ENCODE data around the gene FSCN2. TPM values are rescaled to one million over a fixed set of nuclear protein-coding genes. Genes with fewer than 3 reads are reported as not detected.

Gene FSCN2
- total RNA-seq, 1 donor from 2014 or later: 3.6 TPM

DNA sequence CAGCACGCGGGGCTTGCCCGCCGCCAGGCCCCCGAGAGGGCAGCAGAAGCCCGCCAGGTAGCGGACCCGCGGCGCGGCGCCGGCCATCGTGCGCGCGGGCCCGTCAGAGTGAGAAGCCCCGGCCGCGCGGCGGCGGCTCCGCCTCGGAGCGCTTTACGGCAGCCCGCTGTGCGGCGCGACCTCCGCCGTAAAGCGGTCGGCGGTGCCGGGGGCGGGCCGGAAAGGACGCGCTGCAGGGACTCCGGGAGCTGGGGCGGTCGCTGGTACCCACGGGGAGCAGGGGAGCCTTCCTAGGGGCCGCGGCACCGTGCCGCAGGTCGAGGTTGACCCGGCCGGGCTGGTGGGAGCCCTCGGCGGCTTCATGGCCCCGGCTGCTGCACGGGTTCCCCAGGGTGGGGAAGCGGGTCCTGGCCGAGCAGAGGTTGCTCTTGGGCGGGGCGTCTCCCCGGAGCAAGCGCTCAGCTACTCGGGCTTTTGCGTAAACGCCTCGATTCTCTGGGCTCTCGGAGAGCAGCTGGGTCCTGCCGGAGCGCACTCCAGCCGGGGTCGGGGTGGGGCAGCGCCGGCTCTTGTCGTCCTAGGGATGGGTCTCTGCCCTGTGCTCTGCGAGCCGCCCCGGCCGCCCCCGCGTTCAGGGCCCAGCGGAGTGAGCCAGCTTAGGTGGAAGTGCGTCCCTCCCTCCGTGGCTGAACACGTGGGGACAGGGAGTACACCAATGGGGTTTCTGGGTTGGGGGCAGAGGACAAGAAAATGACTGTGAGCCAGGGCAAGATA, 24.3 kb downstream of the FSCN2 start, which contains the start of gene FAAP100:
Gene FAAP100 (minus strand): TSS at position 110 of the 774 bp plus-strand sequence. CDS start 23 bp downstream, at position 87.
- Histone ChIP-seq H3K9me3 (no peaks in the 10 kb centered on the region), H3K36me3 (peaks cover 37% of the 10 kb centered on the region), H3K27ac (peak within 1 kb of the TSS; percentile 79), H3K4me3 (peak within 1 kb of the TSS; percentile 99), H3K4me1 (peaks cover 23% of the 10 kb centered on the region), H3K27me3 (no peaks in the 10 kb centered on the region)
- DNase-seq (peak; percentile 92), ATAC-seq (peak; percentile 91)
- TF ChIP-seq, protein P1, sequence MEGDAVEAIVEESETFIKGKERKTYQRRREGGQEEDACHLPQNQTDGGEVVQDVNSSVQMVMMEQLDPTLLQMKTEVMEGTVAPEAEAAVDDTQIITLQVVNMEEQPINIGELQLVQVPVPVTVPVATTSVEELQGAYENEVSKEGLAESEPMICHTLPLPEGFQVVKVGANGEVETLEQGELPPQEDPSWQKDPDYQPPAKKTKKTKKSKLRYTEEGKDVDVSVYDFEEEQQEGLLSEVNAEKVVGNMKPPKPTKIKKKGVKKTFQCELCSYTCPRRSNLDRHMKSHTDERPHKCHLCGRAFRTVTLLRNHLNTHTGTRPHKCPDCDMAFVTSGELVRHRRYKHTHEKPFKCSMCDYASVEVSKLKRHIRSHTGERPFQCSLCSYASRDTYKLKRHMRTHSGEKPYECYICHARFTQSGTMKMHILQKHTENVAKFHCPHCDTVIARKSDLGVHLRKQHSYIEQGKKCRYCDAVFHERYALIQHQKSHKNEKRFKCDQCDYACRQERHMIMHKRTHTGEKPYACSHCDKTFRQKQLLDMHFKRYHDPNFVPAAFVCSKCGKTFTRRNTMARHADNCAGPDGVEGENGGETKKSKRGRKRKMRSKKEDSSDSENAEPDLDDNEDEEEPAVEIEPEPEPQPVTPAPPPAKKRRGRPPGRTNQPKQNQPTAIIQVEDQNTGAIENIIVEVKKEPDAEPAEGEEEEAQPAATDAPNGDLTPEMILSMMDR (IDR thresholded peaks at IDR 0.05): no peak
- intact Hi-C loops (cut with DNase I): no loop called here

DNA sequence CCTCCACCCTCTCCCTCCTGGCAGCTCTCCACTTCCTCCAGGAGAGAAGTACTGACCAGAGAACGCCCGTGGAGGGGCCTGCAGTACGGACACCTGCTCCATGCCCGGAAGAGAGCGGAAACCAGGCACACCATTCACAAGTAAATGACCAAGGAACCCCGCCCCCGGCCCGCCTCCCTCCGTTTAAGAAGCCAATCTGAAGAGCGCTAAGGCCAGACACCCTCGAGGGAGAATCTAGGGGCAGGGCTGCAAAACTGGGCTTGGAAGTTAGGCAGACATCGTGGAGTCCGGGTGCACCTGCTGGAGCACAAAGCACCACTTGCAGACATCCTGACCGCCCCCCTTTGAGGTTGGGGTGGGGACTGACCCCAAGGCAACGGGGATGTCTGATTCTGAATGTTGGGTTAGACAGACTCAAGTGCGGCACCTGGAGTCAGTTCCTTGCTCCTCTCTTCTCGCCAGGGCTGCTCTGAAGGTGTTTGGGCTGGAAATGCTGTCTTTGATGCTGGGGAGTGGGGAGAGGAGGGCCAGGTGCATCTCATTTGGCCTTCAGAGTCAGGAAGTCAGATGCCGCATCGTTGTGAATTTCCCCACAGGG, 24.9 kb downstream of the FSCN2 start:
- ATAC-seq (peak; percentile 69), DNase-seq (peak; percentile 88)
- Histone ChIP-seq H3K4me1 (peaks cover 23% of the 10 kb centered on the region), H3K27ac (peak overlapping the region; percentile 79), H3K9me3 (no peaks in the 10 kb centered on the region), H3K36me3 (peaks cover 37% of the 10 kb centered on the region), H3K4me3 (peak overlapping the region; percentile 99), H3K27me3 (no peaks in the 10 kb centered on the region)
- TF ChIP-seq, protein P1 (IDR thresholded peaks at IDR 0.05): no peak
- intact Hi-C loops (cut with DNase I): no loop called here

DNA sequence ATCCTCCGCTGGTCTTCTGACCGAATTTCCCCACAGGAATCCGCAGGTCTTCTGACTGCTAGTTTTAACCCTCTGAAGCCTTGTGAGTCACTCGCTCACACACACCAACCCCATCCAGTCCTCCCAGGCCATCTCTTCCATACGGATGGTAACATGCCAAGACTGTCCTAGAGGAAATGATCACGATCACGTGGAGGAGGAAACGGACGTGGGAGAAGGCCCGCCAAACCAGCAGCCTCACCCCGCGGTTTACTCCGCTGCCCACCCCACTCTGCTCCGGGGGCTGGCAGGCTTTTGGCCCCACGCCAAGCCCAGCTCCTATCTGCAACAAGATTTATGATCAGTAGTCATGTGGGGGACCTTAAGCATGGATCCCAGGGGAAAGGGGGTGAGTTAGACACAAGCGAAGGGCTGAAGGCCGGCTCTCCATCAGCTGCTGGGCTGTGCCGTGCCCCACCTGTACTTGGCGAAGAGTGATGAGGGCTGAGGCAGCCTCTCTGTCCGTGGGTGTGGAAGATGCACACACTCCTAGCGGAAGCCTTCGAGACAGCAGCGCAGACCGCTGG, 25.5 kb downstream of the FSCN2 start:
- Histone ChIP-seq H3K4me3 (peak overlapping the region; percentile 99), H3K36me3 (peaks cover 37% of the 10 kb centered on the region), H3K27ac (peak overlapping the region; percentile 79), H3K4me1 (peaks cover 23% of the 10 kb centered on the region), H3K9me3 (no peaks in the 10 kb centered on the region), H3K27me3 (no peaks in the 10 kb centered on the region)
- intact Hi-C loops (cut with DNase I): no loop called here
- ATAC-seq (peak; percentile 1), DNase-seq (no peak)
- TF ChIP-seq, protein P1 (IDR thresholded peaks at IDR 0.05): no peak

DNA sequence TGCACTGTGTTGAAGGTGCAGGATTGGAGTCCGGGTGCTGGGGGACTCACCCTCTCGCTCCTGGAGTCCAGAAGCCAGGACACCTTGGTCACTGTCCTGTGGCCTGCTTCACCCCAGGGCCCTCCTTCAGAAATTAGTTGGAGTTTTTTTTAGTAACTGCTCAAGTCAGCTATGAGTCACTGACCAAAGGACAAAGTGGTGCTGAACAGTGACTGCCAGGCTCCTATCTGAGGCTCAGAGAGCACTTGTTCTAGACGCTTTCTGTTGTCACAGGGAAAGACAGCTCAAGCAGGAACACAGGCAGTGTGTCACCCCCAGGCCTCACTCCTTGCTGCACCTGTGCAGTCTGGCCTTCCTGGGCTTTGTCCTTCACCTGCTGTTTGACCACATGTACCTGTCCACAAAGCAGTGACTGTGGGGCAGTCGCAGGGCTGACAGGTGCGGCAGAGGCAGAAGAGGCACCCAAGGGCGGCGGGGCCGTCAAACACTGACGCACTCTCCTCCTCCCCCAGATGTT, 28.1 kb downstream of the FSCN2 start:
- intact Hi-C loops (cut with DNase I): no loop called here
- peaks cover 50% of the 10 kb centered on the region for H3K36me3 ChIP-seq
- peaks cover 16% of the 10 kb centered on the region for H3K4me1 ChIP-seq
- no peaks in the 10 kb centered on the region for H3K27me3 ChIP-seq
- DNase-seq (no peak), ATAC-seq (no peak)
- no peak overlapping the region for H3K4me3 ChIP-seq
- H3K27ac ChIP-seq: no peak overlapping the region
- TF ChIP-seq, protein P1 (IDR thresholded peaks at IDR 0.05): no peak
- H3K9me3 ChIP-seq: no peaks in the 10 kb centered on the region

DNA sequence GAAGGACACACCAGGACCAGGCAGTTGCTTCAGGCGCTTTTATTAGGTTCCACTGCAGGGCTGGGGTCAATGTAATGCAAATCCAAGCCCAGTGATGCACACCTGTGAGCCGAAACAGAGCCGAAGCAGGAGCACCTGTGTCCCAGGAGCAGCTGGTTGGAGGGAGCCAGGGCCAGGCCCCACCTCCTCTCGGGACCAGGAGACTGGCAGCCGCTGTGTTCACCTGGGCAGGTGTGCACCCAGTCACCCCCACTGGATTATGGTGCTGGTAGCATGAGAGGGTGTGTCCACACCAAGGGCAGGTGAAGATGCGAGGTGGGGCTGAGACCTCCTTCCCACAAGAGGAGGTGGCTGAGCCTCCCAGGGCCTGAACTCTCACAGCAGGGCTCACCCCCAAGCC, 28.7 kb downstream of the FSCN2 start:
- H3K9me3 ChIP-seq: no peaks in the 10 kb centered on the region
- H3K4me3 ChIP-seq: no peak overlapping the region
- H3K36me3 ChIP-seq: peaks cover 57% of the 10 kb centered on the region
- DNase-seq: no peak
- intact Hi-C loops (cut with DNase I): no loop called here
- no peak overlapping the region for H3K27ac ChIP-seq
- H3K27me3 ChIP-seq: no peaks in the 10 kb centered on the region
- TF ChIP-seq, protein P1 (IDR thresholded peaks at IDR 0.05): no peak
- ATAC-seq: no peak
- peaks cover 14% of the 10 kb centered on the region for H3K4me1 ChIP-seq
